Skeletal muscle satellite cell (primary cell): ENCODE data around the gene HOXB6.
A peak's percentile ranks its signal among the peaks of the same experiment; 100 is the strongest.

Experiments
- H3K27me3 ChIP-seq: 2 replicates; pipeline ENCODE4 v1.7.0; 2013; ENCODE audit warnings: low read length; ENCODE audit not compliant: control insufficient read depth, insufficient read depth
- H3K36me3 ChIP-seq: 2 replicates; pipeline ENCODE4 v1.7.0; 2013; ENCODE audit warnings: mild to moderate bottlenecking, control low read depth, low read length; ENCODE audit not compliant: insufficient read depth
- H3K4me1 ChIP-seq: 2 replicates; pipeline ENCODE4 v1.7.0; 2013; ENCODE audit warnings: low read length; ENCODE audit not compliant: control insufficient read depth, insufficient read depth
- H3K4me2 ChIP-seq: 2 replicates; pipeline ENCODE4 v1.7.0; 2013; ENCODE audit warnings: mild to moderate bottlenecking, low read length
- H3K4me3 ChIP-seq: 2 replicates; pipeline ENCODE4 v1.7.0; 2013; ENCODE audit warnings: low read length
- H3K9ac ChIP-seq: 2 replicates; pipeline ENCODE4 v1.7.0; 2013; ENCODE audit warnings: mild to moderate bottlenecking, low read depth, low read length, moderate library complexity
- H3K9me3 ChIP-seq: replicated peaks from 2 replicates; pipeline ENCODE4 v1.7.0; 2013; ENCODE audit warnings: mild to moderate bottlenecking, control low read depth, low read length

The HOXB6 gene

DNA sequence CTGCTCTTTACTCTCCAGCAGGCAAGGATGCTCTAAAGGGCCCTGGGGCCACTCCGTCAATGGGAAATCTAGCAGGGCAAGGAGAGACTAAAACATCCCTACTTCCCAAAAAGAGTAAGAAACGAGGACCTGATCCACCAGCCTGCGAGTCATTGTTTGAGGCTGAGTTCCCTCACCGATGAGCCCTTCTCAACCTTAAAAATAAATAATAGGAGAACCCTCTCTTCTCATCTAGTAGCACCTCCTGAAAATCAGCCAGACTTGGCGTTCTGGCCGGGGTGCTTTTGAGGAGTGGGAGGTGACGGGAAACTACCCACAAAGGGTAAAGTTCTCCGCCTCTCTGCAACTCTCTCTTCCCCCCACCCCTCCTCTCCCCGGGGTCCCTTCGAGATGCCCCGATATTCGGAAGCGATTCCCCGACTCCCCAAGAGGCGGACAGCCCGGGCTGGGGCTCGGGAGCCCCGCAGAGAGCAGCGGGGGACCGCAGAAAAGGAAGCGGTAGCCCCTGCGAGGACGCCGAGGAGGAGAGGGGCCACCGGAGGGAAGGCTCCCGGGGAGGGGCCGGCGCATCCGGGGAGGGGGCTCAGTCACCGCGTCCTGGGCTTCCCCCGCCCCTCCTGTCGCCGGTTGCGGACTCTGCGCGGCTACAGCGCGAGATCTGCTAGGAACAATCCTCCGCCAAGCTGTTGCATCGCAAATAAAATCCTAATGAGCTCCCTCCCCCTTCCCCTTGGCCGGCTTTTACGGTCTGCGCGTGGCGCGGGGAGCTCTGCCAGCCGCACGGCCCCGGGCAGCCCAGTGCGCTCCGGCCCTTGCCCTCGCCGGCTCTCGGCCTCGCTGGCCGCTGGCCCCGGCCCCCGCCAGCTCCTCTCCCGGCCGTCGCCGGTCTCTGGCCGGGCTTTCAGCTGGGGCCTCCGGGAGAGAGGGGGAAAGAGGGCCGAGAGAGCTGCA lies 20.0 kb upstream of the HOXB6 start:
- no peak overlapping the region for H3K9ac ChIP-seq

DNA sequence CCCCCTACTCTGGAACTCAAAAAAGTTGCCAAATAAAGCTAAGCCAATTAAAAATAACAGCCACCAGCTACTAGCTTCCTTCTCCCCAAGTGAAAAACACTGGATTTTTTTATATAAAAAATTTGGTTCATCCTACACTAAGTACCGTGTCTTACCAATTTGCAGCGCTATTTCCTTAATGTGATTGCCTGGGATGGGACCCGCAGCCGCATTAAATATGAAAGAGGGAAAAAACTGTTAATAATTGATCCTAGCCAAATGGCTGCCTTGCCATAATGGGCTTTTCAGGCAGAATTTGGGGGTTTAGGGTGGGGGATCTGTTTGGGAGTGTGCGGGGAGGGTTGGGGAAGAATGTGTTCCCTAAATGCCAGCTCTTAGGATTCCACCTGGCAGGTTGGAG lies 19.3 kb upstream of the HOXB6 start:
- H3K27me3 ChIP-seq = peaks cover 98% of the 10 kb centered on the region
- H3K36me3 ChIP-seq = no peaks in the 10 kb centered on the region
- no peaks in the 10 kb centered on the region for H3K9me3 ChIP-seq
- H3K4me3 ChIP-seq = no peak overlapping the region
- no peak overlapping the region for H3K9ac ChIP-seq
- peaks cover 17% of the 10 kb centered on the region for H3K4me1 ChIP-seq
- no peak overlapping the region for H3K4me2 ChIP-seq

More for the DNA sequence above, 20.0 kb upstream of the HOXB6 start:
- Histone ChIP-seq H3K9me3 (no peaks in the 10 kb centered on the region), H3K27me3 (peaks cover 98% of the 10 kb centered on the region), H3K4me3 (peak overlapping the region; percentile 67), H3K4me2 (peak overlapping the region; percentile 86), H3K4me1 (peaks cover 16% of the 10 kb centered on the region), H3K36me3 (no peaks in the 10 kb centered on the region)

DNA sequence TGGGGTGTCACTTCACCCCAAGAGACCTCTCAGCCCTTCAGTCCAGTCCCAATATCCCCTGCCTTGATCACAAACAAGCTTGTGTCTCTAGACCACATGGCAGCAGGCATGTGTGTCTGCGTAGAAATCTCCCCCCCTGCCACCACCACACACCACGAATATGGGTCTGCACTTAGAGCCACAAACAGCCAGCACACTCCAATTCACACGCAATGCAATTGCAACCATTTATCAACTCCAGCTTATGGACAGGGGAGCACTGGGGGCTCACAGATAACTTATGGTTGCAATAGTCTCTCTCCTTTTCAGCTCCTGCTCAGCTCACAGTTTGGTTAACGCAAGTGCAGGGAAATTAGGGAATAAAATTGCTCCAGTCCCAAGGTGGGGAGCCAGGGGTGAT lies 18.8 kb upstream of the HOXB6 start:
- Histone ChIP-seq H3K27me3 (peaks cover 98% of the 10 kb centered on the region), H3K9me3 (no peaks in the 10 kb centered on the region), H3K4me3 (no peak overlapping the region), H3K4me2 (no peak overlapping the region), H3K4me1 (peaks cover 21% of the 10 kb centered on the region), H3K36me3 (no peaks in the 10 kb centered on the region), H3K9ac (no peak overlapping the region)

- H3K9ac ChIP-seq = no peak overlapping the region
- no peaks in the 10 kb centered on the region for H3K9me3 ChIP-seq
- no peak overlapping the region for H3K4me3 ChIP-seq
- H3K27me3 ChIP-seq = peaks cover 97% of the 10 kb centered on the region
- no peaks in the 10 kb centered on the region for H3K36me3 ChIP-seq
- H3K4me1 ChIP-seq = peaks cover 21% of the 10 kb centered on the region
- no peak overlapping the region for H3K4me2 ChIP-seq
Observed at GRCh38 chr17:48622857-48623256, 18.1 kb upstream of the HOXB6 start.

DNA sequence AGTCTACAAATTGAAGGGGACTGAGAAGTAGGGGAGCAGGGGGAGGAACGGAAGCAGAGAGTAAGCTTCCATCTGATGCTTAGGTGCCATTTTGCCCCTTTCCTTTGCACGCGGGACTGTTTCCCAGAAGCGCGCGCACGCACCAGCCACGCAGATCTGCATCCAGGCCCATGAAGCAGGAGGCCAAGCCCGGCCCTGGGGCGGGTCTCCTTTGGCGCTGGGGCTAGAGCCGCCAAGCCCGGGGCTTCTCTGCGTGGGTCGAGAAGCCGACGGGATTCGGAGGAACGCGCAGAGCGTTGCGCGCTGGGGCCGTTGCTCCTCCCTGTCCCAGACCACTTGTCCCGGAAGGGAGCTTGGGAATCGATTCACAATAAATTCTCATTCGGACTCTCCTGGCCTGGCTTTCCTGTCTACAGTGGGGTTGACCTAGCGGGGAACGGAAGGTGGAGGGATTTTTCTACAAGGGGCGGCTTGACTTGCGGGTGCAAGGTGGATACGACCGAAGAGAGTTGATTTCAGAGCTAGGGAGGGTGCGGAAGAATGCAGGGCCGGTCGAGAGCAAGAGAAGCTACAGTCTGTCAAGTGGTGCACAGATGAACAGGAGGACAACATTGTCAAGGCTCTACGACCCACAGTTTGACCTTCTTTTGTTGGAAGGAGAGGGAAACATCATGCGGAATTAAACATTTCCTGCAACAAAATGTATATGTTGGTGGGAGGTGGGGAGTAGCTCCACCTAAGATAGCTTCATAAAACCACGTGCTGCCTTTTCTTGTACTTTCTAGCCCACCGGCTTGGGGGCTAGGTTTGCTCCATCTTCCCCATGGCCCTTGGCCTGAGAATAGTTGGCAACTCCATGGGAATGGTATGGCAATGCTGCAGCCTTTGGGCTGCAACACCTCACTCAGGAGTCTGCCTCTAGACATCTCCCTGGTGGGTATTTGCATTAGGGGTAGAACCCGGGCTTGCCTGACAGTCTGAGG lies 16.9 kb upstream of the HOXB6 start:
- H3K4me3 ChIP-seq = no peak overlapping the region
- no peak overlapping the region for H3K9ac ChIP-seq
- H3K4me1 ChIP-seq = peaks cover 24% of the 10 kb centered on the region
- no peaks in the 10 kb centered on the region for H3K36me3 ChIP-seq
- H3K27me3 ChIP-seq = peaks cover 97% of the 10 kb centered on the region
- H3K9me3 ChIP-seq = no peaks in the 10 kb centered on the region
- no peak overlapping the region for H3K4me2 ChIP-seq

- H3K4me2 ChIP-seq = no peak overlapping the region
- H3K36me3 ChIP-seq = no peaks in the 10 kb centered on the region
- H3K9ac ChIP-seq = no peak overlapping the region
- no peak overlapping the region for H3K4me3 ChIP-seq
- no peaks in the 10 kb centered on the region for H3K9me3 ChIP-seq
- peaks cover 98% of the 10 kb centered on the region for H3K27me3 ChIP-seq
- peaks cover 16% of the 10 kb centered on the region for H3K4me1 ChIP-seq
Observed at GRCh38 chr17:48620461-48621139, 15.8 kb upstream of the HOXB6 start.

- Histone ChIP-seq H3K36me3 (no peaks in the 10 kb centered on the region), H3K9ac (no peak overlapping the region), H3K4me3 (no peak overlapping the region), H3K9me3 (no peaks in the 10 kb centered on the region), H3K4me2 (no peak overlapping the region), H3K27me3 (peaks cover 98% of the 10 kb centered on the region), H3K4me1 (peaks cover 10% of the 10 kb centered on the region)
Observed at GRCh38 chr17:48619826-48620449, 15.2 kb upstream of the HOXB6 start.

- H3K4me1 ChIP-seq = peaks cover 19% of the 10 kb centered on the region
- H3K36me3 ChIP-seq = no peaks in the 10 kb centered on the region
- no peaks in the 10 kb centered on the region for H3K9me3 ChIP-seq
- H3K4me3 ChIP-seq = peak overlapping the region; percentile 37
- peak overlapping the region; percentile 65 for H3K4me2 ChIP-seq
- no peak overlapping the region for H3K9ac ChIP-seq
- H3K27me3 ChIP-seq = peaks cover 95% of the 10 kb centered on the region
Observed at GRCh38 chr17:48618256-48618896, 13.6 kb upstream of the HOXB6 start.

DNA sequence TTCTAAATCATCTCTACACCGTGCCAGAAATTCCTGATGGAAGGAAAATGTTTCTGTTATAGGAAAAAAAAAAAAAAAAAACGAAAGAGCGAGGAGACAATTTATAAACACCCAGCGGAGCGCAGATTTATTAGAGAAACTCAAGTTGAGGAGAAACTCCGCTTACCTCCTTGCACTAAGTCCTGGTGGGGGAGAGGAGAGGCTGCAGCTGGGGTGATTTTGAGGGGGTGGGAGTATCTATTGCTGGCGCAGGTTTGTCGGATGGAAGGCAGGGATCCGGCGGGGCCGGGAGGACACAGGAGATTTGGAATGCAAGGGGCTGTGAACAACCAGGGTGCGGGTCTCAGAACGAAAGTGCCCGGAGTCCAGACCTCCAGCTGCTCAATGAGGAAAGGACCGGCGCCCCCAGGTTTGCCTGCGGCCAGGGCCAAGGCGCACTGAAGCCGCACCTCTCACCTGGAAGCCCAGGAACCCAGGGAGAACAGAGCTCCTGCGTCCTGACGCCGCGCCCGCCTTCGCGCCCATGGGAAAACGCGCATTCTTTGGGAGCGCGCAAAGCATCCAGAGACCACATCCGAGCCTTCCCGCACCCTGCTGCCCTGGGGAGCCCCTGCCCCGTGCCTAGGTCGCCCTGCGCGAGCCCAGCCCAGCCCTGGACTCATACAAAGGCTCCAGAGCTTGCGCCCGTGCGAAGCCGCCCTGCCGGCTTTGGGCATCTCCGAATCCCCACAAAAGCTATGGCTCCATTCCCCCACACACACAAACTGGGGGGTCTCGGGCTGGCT lies 12.9 kb upstream of the HOXB6 start:
- Histone ChIP-seq H3K27me3 (peaks cover 87% of the 10 kb centered on the region), H3K36me3 (no peaks in the 10 kb centered on the region), H3K4me1 (peaks cover 19% of the 10 kb centered on the region), H3K4me3 (no peak overlapping the region), H3K4me2 (peak overlapping the region; percentile 34), H3K9me3 (no peaks in the 10 kb centered on the region), H3K9ac (no peak overlapping the region)
